ENCODE measurements around the gene RO60. TPM values are rescaled to one million over a fixed set of nuclear protein-coding genes. Genes with fewer than 3 reads are reported as not detected.

RO60 gene
- total and polyA plus RNA-seq, 2 of the 13 experiments (the other 11 are each of a cell fraction or from before 2014, with no cell fraction given) = 20.3 to 53.7 TPM

DNA sequence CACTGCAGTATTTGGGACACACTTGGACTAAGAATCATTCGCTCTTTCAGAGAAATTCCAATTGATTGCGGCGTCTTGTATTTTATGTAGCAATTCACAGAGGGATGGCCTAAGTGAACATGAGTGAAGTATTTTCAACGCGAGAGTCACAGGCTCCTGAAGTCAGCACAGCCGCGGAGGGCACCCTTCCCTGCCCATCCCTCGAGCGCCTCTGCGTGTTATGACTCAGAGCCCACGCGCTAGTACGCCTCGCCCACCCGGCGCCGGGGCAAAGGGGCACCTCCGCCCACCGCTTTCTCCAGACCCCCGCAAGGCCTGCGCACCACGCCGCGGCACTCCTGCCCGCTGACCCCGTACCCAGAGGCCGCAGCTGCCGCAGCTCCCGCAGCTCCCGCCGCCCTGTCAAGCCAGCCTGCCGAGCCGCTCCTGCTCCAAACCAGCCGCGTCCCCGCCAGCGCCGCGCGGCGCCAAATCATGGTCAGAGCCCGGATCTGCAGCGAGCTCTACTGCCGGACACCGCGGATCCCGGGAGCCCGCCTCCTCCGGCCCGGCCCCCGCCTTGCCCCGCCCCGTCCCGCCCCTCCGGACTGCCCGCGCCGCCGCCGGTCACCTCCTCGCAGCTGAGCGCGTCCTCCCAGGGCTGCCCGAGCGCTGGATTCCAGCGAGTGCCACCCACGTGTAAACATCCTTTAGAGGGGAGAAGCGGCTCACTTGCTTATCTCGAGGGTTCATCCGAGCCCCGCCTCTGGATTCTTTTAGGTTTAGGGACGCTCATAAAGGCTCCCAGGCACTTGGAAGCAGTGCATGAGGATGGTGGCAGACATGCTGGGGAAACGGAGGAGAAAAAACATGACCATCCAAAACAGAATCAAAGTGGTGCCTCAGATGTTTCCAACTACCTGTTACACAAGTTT lies 45.8 kb downstream of the RO60 start, which contains the start of gene GLRX2 (continued):
- TF ChIP-seq, protein P1, sequence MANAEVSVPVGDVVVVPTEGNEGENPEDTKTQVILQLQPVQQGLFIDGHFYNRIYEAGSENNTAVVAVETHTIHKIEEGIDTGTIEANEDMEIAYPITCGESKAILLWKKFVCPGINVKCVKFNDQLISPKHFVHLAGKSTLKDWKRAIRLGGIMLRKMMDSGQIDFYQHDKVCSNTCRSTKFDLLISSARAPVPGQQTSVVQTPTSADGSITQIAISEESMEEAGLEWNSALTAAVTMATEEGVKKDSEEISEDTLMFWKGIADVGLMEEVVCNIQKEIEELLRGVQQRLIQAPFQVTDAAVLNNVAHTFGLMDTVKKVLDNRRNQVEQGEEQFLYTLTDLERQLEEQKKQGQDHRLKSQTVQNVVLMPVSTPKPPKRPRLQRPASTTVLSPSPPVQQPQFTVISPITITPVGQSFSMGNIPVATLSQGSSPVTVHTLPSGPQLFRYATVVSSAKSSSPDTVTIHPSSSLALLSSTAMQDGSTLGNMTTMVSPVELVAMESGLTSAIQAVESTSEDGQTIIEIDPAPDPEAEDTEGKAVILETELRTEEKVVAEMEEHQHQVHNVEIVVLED (CRISPR knock-in tag; IDR thresholded peaks at IDR 0.05; ENCODE audit: borderline replicate concordance) = peak; percentile 66
- TF ChIP-seq ZNF343 (CRISPR knock-in tag; IDR thresholded peaks at IDR 0.05) (peak; percentile 64; the same call in 1 of the 2 replicates), SMAD9 (CRISPR knock-in tag; IDR thresholded peaks at IDR 0.05) (no peak), ZFP37 (CRISPR knock-in tag; IDR thresholded peaks at IDR 0.05; ENCODE audit: borderline replicate concordance) (no peak), PAF1 (CRISPR knock-in tag; IDR thresholded peaks at IDR 0.05) (no peak), NFKBIZ (CRISPR knock-in tag; IDR thresholded peaks at IDR 0.05) (no peak; the same call in 1 of the 2 replicates), PAX8 (CRISPR knock-in tag; IDR thresholded peaks at IDR 0.05; ENCODE audit: borderline replicate concordance) (no peak), PITX1 (CRISPR knock-in tag; IDR thresholded peaks at IDR 0.05) (no peak), SAFB2 (CRISPR knock-in tag; IDR thresholded peaks at IDR 0.05; ENCODE audit: borderline replicate concordance, low read depth) (no peak), CBX1 (IDR thresholded peaks at IDR 0.05; ENCODE audit: low read depth) (no peak), NFKB2 (CRISPR knock-in tag; IDR thresholded peaks at IDR 0.05; ENCODE audit: borderline replicate concordance) (peak; percentile 60; the same call in 1 of the 2 replicates), JUNB (CRISPR knock-in tag; IDR thresholded peaks at IDR 0.05; ENCODE audit: borderline replicate concordance) (no peak), SOX13 (IDR thresholded peaks at IDR 0.05) (no peak), SOX13 (CRISPR knock-in tag; conservative IDR thresholded peaks at IDR 0.05 in 1 of 2, IDR thresholded peaks at IDR 0.05 in 1 of 2) (no peak; a peak in 1 of 4 replicates), ZNF557 (CRISPR knock-in tag; IDR thresholded peaks at IDR 0.05) (no peak), ISL2 (CRISPR knock-in tag; IDR thresholded peaks at IDR 0.05) (peak; percentile 12; the same call in 1 of the 2 replicates), DR1 (CRISPR knock-in tag; IDR thresholded peaks at IDR 0.05) (no peak; the same call in 1 of the 2 replicates), ZNF383 (CRISPR knock-in tag; IDR thresholded peaks at IDR 0.05; ENCODE audit: borderline replicate concordance) (no peak), SRSF1 (optimal IDR thresholded peaks at IDR 0.05; ENCODE audit: low read depth, low read length) (no peak), MTF2 (CRISPR knock-in tag; IDR thresholded peaks at IDR 0.05; ENCODE audit: borderline replicate concordance) (no peak)
- TF ChIP-seq, protein P2, sequence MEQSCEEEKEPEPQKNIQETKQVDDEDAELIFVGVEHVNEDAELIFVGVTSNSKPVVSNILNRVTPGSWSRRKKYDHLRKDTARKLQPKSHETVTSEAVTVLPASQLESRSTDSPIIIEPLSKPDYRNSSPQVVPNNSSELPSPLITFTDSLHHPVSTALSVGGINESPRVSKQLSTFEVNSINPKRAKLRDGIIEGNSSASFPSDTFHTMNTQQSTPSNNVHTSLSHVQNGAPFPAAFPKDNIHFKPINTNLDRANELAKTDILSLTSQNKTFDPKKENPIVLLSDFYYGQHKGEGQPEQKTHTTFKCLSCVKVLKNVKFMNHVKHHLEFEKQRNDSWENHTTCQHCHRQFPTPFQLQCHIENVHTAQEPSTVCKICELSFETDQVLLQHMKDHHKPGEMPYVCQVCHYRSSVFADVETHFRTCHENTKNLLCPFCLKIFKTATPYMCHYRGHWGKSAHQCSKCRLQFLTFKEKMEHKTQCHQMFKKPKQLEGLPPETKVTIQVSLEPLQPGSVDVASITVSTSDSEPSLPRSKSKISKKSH (CRISPR knock-in tag; IDR thresholded peaks at IDR 0.05; ENCODE audit: borderline replicate concordance) = no peak; the same call in 1 of the 2 replicates
- TF ChIP-seq, protein P3, sequence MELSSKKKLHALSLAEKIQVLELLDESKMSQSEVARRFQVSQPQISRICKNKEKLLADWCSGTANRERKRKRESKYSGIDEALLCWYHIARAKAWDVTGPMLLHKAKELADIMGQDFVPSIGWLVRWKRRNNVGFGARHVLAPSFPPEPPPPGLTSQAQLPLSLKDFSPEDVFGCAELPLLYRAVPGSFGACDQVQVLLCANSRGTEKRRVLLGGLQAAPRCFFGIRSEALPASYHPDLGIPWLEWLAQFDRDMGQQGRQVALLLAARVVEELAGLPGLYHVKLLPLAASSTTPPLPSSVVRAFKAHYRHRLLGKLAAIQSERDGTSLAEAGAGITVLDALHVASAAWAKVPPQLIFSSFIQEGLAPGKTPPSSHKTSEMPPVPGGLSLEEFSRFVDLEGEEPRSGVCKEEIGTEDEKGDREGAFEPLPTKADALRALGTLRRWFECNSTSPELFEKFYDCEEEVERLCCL (CRISPR knock-in tag; IDR thresholded peaks at IDR 0.05; ENCODE audit: borderline replicate concordance) = no peak

Data from HepG2 (cell line).